Mononuclear cell (primary cell): ENCODE data around the gene CNTN1. TPM values are rescaled to one million over a fixed set of nuclear protein-coding genes. Genes with fewer than 3 reads are reported as not detected.
"Not testable (repeated sequence)": the region's sequence is repeated elsewhere in the genome, so short reads cannot be mapped to it uniquely, and the experiment has no call there.

ENCODE experiments used
- H3K27me3 ChIP-seq: 2 replicates; pipeline ENCODE4 v1.6.0; 2011; ENCODE audit warnings: low read length, control low read depth; ENCODE audit not compliant: insufficient read depth
- H3K4me1 ChIP-seq: 2 replicates; pipeline ENCODE4 v1.5.1; 2011; ENCODE audit warnings: mild to moderate bottlenecking, low read length, control low read depth; ENCODE audit not compliant: insufficient read depth
- H3K4me3 ChIP-seq: 2 replicates; pipeline ENCODE4 v1.5.1; 2011; ENCODE audit warnings: mild to moderate bottlenecking, low read length, moderate library complexity
- H3K9me3 ChIP-seq: 2 replicates; pipeline ENCODE4 v1.5.1; 2011; ENCODE audit warnings: low read depth, mild to moderate bottlenecking, control low read depth, low read length
- total RNA-seq: library from RNA; depleted of rRNA; stranded (reverse); fragments of >200 nt; gene quantifications from one replicate; pipeline ENCODE4 v1.2.3, GENCODE V29; 2012

Gene CNTN1
- total RNA-seq, 1 donor, result not detected

- H3K4me3 ChIP-seq, result no peak overlapping the region
- H3K9me3 ChIP-seq, result no peaks in the 10 kb centered on the region
- no peaks in the 10 kb centered on the region for H3K27me3 ChIP-seq
- no peaks in the 10 kb centered on the region for H3K4me1 ChIP-seq
Observed at GRCh38 chr12:41073633-41074472, 381.6 kb downstream of the CNTN1 start.

GRCh38 chr12:41074473-41074769, 382.2 kb downstream of the CNTN1 start:
- no peaks in the 10 kb centered on the region for H3K27me3 ChIP-seq
- H3K9me3 ChIP-seq, result no peaks in the 10 kb centered on the region
- no peaks in the 10 kb centered on the region for H3K4me1 ChIP-seq
- H3K4me3 ChIP-seq, result no peak overlapping the region

- Histone ChIP-seq H3K4me1 (no peaks in the 10 kb centered on the region), H3K4me3 (no peak overlapping the region), H3K27me3 (no peaks in the 10 kb centered on the region), H3K9me3 (no peaks in the 10 kb centered on the region)
Observed at GRCh38 chr12:41076114-41076513, 383.9 kb downstream of the CNTN1 start.

- H3K4me1 ChIP-seq, H3K9me3 ChIP-seq, H3K27me3 ChIP-seq, H3K4me3 ChIP-seq: not testable (repeated sequence)
Observed at GRCh38 chr12:41081241-41081640, 389.0 kb downstream of the CNTN1 start.

GRCh38 chr12:41089438-41089837, 397.2 kb downstream of the CNTN1 start:
- no peaks in the 10 kb centered on the region for H3K27me3 ChIP-seq

GRCh38 chr12:41092115-41092514, 399.9 kb downstream of the CNTN1 start:
- H3K27me3 ChIP-seq, result no peaks in the 10 kb centered on the region
- H3K4me1 ChIP-seq, result no peaks in the 10 kb centered on the region
- no peak overlapping the region for H3K4me3 ChIP-seq
- H3K9me3 ChIP-seq, result no peaks in the 10 kb centered on the region

More at GRCh38 chr12:41089438-41089837, 397.2 kb downstream of the CNTN1 start:
- no peaks in the 10 kb centered on the region for H3K9me3 ChIP-seq
- H3K4me1 ChIP-seq, result no peaks in the 10 kb centered on the region
- H3K4me3 ChIP-seq, result no peak overlapping the region

GRCh38 chr12:41096797-41097196, 404.6 kb downstream of the CNTN1 start:
- Histone ChIP-seq H3K4me3 (no peak overlapping the region), H3K27me3 (no peaks in the 10 kb centered on the region), H3K9me3 (no peaks in the 10 kb centered on the region), H3K4me1 (no peaks in the 10 kb centered on the region)

- Histone ChIP-seq H3K27me3 (no peaks in the 10 kb centered on the region), H3K4me3 (no peak overlapping the region), H3K4me1 (no peaks in the 10 kb centered on the region), H3K9me3 (no peaks in the 10 kb centered on the region)
Observed at GRCh38 chr12:41100572-41100971, 408.3 kb downstream of the CNTN1 start.

- no peaks in the 10 kb centered on the region for H3K9me3 ChIP-seq
- H3K4me1 ChIP-seq, result no peaks in the 10 kb centered on the region
- H3K4me3 ChIP-seq, result no peak overlapping the region
- no peaks in the 10 kb centered on the region for H3K27me3 ChIP-seq
Observed at GRCh38 chr12:41101806-41102205, 409.6 kb downstream of the CNTN1 start.

GRCh38 chr12:41103614-41104013, 411.4 kb downstream of the CNTN1 start:
- H3K9me3 ChIP-seq, result no peaks in the 10 kb centered on the region
- no peak overlapping the region for H3K4me3 ChIP-seq

GRCh38 chr12:41106315-41106714, 414.1 kb downstream of the CNTN1 start:
- no peaks in the 10 kb centered on the region for H3K9me3 ChIP-seq
- no peaks in the 10 kb centered on the region for H3K4me1 ChIP-seq
- no peaks in the 10 kb centered on the region for H3K27me3 ChIP-seq
- no peak overlapping the region for H3K4me3 ChIP-seq

More at GRCh38 chr12:41103614-41104013, 411.4 kb downstream of the CNTN1 start:
- Histone ChIP-seq H3K27me3 (no peaks in the 10 kb centered on the region), H3K4me1 (no peaks in the 10 kb centered on the region)

- H3K27me3 ChIP-seq, result no peaks in the 10 kb centered on the region
- H3K4me3 ChIP-seq, result no peak overlapping the region
- no peaks in the 10 kb centered on the region for H3K9me3 ChIP-seq
- no peaks in the 10 kb centered on the region for H3K4me1 ChIP-seq
Observed at GRCh38 chr12:41108032-41108431, 415.8 kb downstream of the CNTN1 start.

GRCh38 chr12:41112903-41113302, 420.7 kb downstream of the CNTN1 start:
- H3K4me1 ChIP-seq, result no peaks in the 10 kb centered on the region
- no peaks in the 10 kb centered on the region for H3K9me3 ChIP-seq
- H3K4me3 ChIP-seq, result no peak overlapping the region
- H3K27me3 ChIP-seq, result no peaks in the 10 kb centered on the region

- Histone ChIP-seq H3K4me3 (no peak overlapping the region), H3K9me3 (no peaks in the 10 kb centered on the region), H3K4me1 (no peaks in the 10 kb centered on the region), H3K27me3 (no peaks in the 10 kb centered on the region)
Observed at GRCh38 chr12:41120211-41120610, 428.0 kb downstream of the CNTN1 start.

- H3K4me3 ChIP-seq, result no peak overlapping the region
- no peaks in the 10 kb centered on the region for H3K27me3 ChIP-seq
- no peaks in the 10 kb centered on the region for H3K9me3 ChIP-seq
- no peaks in the 10 kb centered on the region for H3K4me1 ChIP-seq
Observed at GRCh38 chr12:41121374-41121773, 429.1 kb downstream of the CNTN1 start.
